Measurements from ENCODE around the gene PROCA1. TPM values are rescaled to one million over a fixed set of nuclear protein-coding genes. Genes with fewer than 3 reads are reported as not detected.

PROCA1 gene
- total RNA-seq, 1 donor: 0.36 TPM

GRCh38 chr17:28740406-28741357, 29.0 kb upstream of the PROCA1 start:
- Histone ChIP-seq H3K79me2 (ENCODE audit: insufficient read depth, low read length) (peaks cover 15% of the 10 kb centered on the region), H4K20me1 (ENCODE audit: insufficient read depth, low read length) (peaks cover 3% of the 10 kb centered on the region), H3K27me3 (ENCODE audit: insufficient read depth, low read length) (no peaks in the 10 kb centered on the region), H3K4me1 (ENCODE audit: insufficient read depth, low read length) (peaks cover 16% of the 10 kb centered on the region), H3K4me3 (ENCODE audit: insufficient read depth, low read length) (no peak overlapping the region), H3K27ac (ENCODE audit: low read depth, low read length) (no peak overlapping the region), H3K4me2 (ENCODE audit: insufficient read depth, low read length) (no peak overlapping the region), H3K36me3 (ENCODE audit: insufficient read depth, low read length) (no peaks in the 10 kb centered on the region), H3K9me3 (ENCODE audit: low read depth, low read length) (no peaks in the 10 kb centered on the region), H2AFZ (ENCODE audit: low read length) (no peak overlapping the region)
- DNase-seq (ENCODE audit: insufficient read length, low spot score, missing footprints): peak; percentile 69
- TF ChIP-seq CTCF (IDR thresholded peaks at IDR 0.05; ENCODE audit: extremely low read depth, low read depth, low read length): no peak

- Histone ChIP-seq H3K27ac (ENCODE audit: low read depth, low read length) (no peak overlapping the region), H3K27me3 (ENCODE audit: insufficient read depth, low read length) (no peaks in the 10 kb centered on the region), H3K79me2 (ENCODE audit: insufficient read depth, low read length) (no peaks in the 10 kb centered on the region), H3K9me3 (ENCODE audit: low read depth, low read length) (no peaks in the 10 kb centered on the region), H3K4me2 (ENCODE audit: insufficient read depth, low read length) (no peak overlapping the region), H2AFZ (ENCODE audit: low read length) (no peak overlapping the region), H3K36me3 (ENCODE audit: insufficient read depth, low read length) (no peaks in the 10 kb centered on the region), H3K4me1 (ENCODE audit: insufficient read depth, low read length) (peaks cover 9% of the 10 kb centered on the region), H4K20me1 (ENCODE audit: insufficient read depth, low read length) (no peaks in the 10 kb centered on the region), H3K4me3 (ENCODE audit: insufficient read depth, low read length) (no peak overlapping the region)
- TF ChIP-seq CTCF (IDR thresholded peaks at IDR 0.05; ENCODE audit: extremely low read depth, low read depth, low read length): no peak
- peak; percentile 58 for DNase-seq (ENCODE audit: insufficient read length, low spot score, missing footprints)
Observed at GRCh38 chr17:28738680-28739384, 27.1 kb upstream of the PROCA1 start.

- H2AFZ ChIP-seq (ENCODE audit: low read length): no peak overlapping the region
- no peak overlapping the region for H3K4me3 ChIP-seq (ENCODE audit: insufficient read depth, low read length)
Observed at GRCh38 chr17:28737770-28738679, 26.3 kb upstream of the PROCA1 start.

More at GRCh38 chr17:28737770-28738679, 26.3 kb upstream of the PROCA1 start:
- Histone ChIP-seq H4K20me1 (ENCODE audit: insufficient read depth, low read length) (no peaks in the 10 kb centered on the region), H3K4me1 (ENCODE audit: insufficient read depth, low read length) (peaks cover 7% of the 10 kb centered on the region), H3K27me3 (ENCODE audit: insufficient read depth, low read length) (no peaks in the 10 kb centered on the region), H3K9me3 (ENCODE audit: low read depth, low read length) (no peaks in the 10 kb centered on the region), H3K27ac (ENCODE audit: low read depth, low read length) (no peak overlapping the region), H3K36me3 (ENCODE audit: insufficient read depth, low read length) (no peaks in the 10 kb centered on the region), H3K4me2 (ENCODE audit: insufficient read depth, low read length) (no peak overlapping the region), H3K79me2 (ENCODE audit: insufficient read depth, low read length) (no peaks in the 10 kb centered on the region)
- DNase-seq (ENCODE audit: insufficient read length, low spot score, missing footprints): peak; percentile 37
- no peak for TF ChIP-seq CTCF (IDR thresholded peaks at IDR 0.05; ENCODE audit: extremely low read depth, low read depth, low read length)

Data from osteoblast (primary cell).